MM.1S (cell line): Measurements from ENCODE around the gene PON1.

Experiments
- EZH2 ChIP-seq: fragments of 300-600 bp; sonication (generic); optimal IDR thresholded peaks from 2 replicates; pipeline ENCODE3; 2017; ENCODE audit warnings: low read depth, mild to moderate bottlenecking, antibody characterized with exemption, low read length, mixed read lengths
- TF ChIP-seq, protein P1 (sequence below): fragments of 300-600 bp; sonication (generic); IDR thresholded peaks from 2 replicates; pipeline ENCODE4 v1.5.1; 2016; ENCODE audit warnings: antibody characterized with exemption, low read length, mixed read lengths

DNA sequence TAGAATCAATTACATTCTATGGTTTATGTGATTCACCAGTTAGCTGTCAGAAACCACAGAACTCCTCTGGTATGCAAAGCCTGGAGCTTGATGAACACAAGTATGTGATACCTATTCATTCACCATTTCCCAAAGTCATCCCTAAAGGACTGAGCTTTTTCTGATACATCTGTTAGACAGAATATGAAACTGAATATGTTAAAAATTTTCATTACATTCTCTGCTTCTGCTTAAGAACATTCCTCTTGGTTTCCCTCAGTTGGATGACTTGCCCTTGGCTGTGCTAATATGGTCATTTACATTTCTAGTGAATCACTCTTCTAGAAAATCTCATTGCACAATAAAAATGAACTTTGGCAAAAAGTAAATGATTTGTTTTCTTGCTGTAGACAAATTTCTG, 10.8 kb upstream of the PON1 start:
- TF ChIP-seq, protein P1, sequence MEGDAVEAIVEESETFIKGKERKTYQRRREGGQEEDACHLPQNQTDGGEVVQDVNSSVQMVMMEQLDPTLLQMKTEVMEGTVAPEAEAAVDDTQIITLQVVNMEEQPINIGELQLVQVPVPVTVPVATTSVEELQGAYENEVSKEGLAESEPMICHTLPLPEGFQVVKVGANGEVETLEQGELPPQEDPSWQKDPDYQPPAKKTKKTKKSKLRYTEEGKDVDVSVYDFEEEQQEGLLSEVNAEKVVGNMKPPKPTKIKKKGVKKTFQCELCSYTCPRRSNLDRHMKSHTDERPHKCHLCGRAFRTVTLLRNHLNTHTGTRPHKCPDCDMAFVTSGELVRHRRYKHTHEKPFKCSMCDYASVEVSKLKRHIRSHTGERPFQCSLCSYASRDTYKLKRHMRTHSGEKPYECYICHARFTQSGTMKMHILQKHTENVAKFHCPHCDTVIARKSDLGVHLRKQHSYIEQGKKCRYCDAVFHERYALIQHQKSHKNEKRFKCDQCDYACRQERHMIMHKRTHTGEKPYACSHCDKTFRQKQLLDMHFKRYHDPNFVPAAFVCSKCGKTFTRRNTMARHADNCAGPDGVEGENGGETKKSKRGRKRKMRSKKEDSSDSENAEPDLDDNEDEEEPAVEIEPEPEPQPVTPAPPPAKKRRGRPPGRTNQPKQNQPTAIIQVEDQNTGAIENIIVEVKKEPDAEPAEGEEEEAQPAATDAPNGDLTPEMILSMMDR: no peak
- no peak for TF ChIP-seq EZH2
